Naive B cell (primary cell): ENCODE measurements around the gene UBE2O. TPM values are rescaled to one million over a fixed set of nuclear protein-coding genes. Genes with fewer than 3 reads are reported as not detected.

Experiments used
- ATAC-seq, 2 donors: fragments of 150-1000 bp; cut with Tn5 transposase; 2 replicates each; pipeline ENCODE4 v1.10.0; 2021; ENCODE audit warnings: low read depth in 2 of 2, mild to moderate bottlenecking in 2 of 2, moderate library complexity in 2 of 2
- DNase-seq: peaks from one replicate; pipeline ENCODE4 v3.0.0; 2022
- H3K27ac Mint-ChIP-seq, 6 donors: one replicate each; pipeline ENCODE4 v1.8.0; 2020 to 2022; ENCODE audit warnings: mild to moderate bottlenecking in 6 of 6, mixed read lengths in 6 of 6, moderate library complexity in 5 of 6, inconsistent platforms in 2 of 6
- H3K27me3 Mint-ChIP-seq, 3 donors: one replicate each; pipeline ENCODE4 v1.8.0; 2021 to 2022; ENCODE audit warnings: mixed read lengths in 3 of 3, mild to moderate bottlenecking in 1 of 3
- H3K36me3 Mint-ChIP-seq, 2 donors: one replicate each; pipeline ENCODE4 v1.8.0; 2020 to 2022; ENCODE audit warnings: mixed read lengths in 2 of 2, inconsistent platforms in 1 of 2, mild to moderate bottlenecking in 1 of 2
- H3K4me1 Mint-ChIP-seq, 3 donors: one replicate each; pipeline ENCODE4 v1.8.0; 2020 to 2022; ENCODE audit warnings: mixed read lengths in 3 of 3, inconsistent platforms in 1 of 3, mild to moderate bottlenecking in 1 of 3, moderate library complexity in 1 of 3
- H3K4me3 Mint-ChIP-seq, 8 donors: one replicate each; pipeline ENCODE4 v1.8.0; 2020 to 2022; ENCODE audit warnings: mild to moderate bottlenecking in 8 of 8, mixed read lengths in 8 of 8, moderate library complexity in 8 of 8, inconsistent platforms in 2 of 8
- H3K9me3 Mint-ChIP-seq, 7 donors: one replicate each; pipeline ENCODE4 v1.8.0; 2020 to 2022; ENCODE audit warnings: mixed read lengths in 7 of 7, mild to moderate bottlenecking in 5 of 7, inconsistent platforms in 2 of 7, moderate library complexity in 1 of 7
- polyA plus RNA-seq, 6 donors: library from polyadenylated mRNA; unstranded; fragments of 300-500 nt; fragmentation: Illumina TruSeq; gene quantifications; one replicate each; pipeline ENCODE4 v1.2.3, GENCODE V29; 2021; ENCODE audit warnings: low read depth in 6 of 6

UBE2O gene
- polyA plus RNA-seq, 6 donors from 2014 or later, result 11.0 to 26.0 (median 16.4) TPM

DNA sequence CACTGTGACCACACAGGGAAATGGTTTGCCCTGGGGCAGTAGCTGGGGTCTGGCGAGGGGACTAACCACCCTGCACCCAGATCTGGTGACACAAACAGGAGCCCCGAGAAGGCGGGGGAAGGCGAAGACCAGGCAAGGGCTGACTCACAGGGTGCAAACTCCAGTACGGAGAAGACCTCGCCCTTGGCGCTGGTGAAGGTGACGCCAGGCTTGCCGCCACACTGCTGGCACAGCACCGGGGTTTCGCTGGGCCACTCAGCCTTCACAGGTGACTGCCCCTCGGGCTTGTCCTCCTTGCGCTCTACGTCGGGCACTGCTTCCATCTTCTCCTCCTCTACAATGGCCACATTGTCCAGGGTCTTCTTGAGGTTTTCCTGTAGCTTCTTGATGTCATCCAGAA is 57.0 kb downstream of the UBE2O start:
- Mint-ChIP-seq H3K9me3 (no peaks in the 10 kb centered on the region), H3K27ac (no peak overlapping the region), H3K4me3 (no peak overlapping the region), H3K36me3 (peaks cover 24 to 34% of the 10 kb centered on the region in 2 donors), H3K27me3 (no peaks in the 10 kb centered on the region), H3K4me1 (peaks cover 4 to 12% (median 5%) of the 10 kb centered on the region in 3 donors)
- no peak for ATAC-seq
- DNase-seq, result no peak

DNA sequence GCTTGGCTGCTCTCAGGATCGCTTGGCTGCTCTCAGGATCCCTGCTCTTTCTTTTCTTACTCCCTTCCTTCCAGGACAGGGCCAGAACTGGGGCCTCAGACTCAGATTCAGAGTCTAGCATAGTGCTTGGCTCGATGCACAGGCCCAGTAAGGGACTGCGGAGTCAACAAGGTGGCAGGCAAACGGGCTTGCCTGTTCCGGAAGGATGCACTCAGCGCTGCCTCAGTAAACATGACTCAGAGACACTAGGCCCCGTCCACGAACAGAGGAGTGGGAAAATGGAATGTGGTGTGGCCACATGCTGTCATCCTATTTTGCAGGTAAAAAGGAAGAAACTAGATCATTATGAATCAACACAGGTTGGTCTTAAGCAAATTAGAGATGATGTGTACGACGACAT is 58.8 kb downstream of the UBE2O start:
- peak overlapping the region in 1 of 6 donors; percentile 92 for H3K27ac Mint-ChIP-seq
- no peaks in the 10 kb centered on the region for H3K27me3 Mint-ChIP-seq
- peaks cover 4 to 12% (median 5%) of the 10 kb centered on the region in 3 donors for H3K4me1 Mint-ChIP-seq
- H3K9me3 Mint-ChIP-seq, result no peaks in the 10 kb centered on the region
- peak overlapping the region in 1 of 8 donors; percentile 68 for H3K4me3 Mint-ChIP-seq
- peaks cover 12 to 22% of the 10 kb centered on the region in 2 donors for H3K36me3 Mint-ChIP-seq
- ATAC-seq, result no peak
- DNase-seq, result no peak

DNA sequence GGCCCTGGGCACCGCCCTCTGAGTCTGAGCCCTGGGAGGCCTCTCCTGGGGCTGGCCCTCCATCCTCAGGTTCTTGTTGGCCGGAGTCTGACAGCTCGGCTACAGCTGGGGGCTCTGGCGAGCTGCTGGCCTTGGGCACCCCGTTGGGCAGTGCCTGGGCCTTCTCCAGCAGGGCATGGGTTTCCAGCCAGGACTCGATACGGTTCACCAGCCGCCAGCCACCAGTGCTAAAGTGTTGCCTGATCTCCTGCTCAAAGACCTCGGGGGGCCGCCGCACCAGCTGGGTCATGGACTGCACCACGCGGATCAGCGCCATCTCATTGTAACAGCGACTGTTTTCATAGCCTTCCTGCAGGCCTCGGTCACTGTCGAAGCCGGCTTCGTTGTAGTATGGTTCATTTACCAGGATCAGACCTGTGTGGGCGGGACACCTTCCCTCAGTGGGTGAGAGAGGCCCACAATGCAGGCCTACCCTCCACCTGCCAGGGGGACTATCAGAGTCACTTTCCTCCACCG is 61.7 kb downstream of the UBE2O start:
- Mint-ChIP-seq H3K4me3 (no peak overlapping the region), H3K36me3 (peaks cover 8 to 15% of the 10 kb centered on the region in 2 donors), H3K27ac (peak overlapping the region in 1 of 6 donors; percentile 49), H3K9me3 (no peaks in the 10 kb centered on the region), H3K4me1 (peaks cover 0 to 5% (median 1%) of the 10 kb centered on the region in 3 donors), H3K27me3 (no peaks in the 10 kb centered on the region)
- no peak for DNase-seq
- ATAC-seq, result no peak

DNA sequence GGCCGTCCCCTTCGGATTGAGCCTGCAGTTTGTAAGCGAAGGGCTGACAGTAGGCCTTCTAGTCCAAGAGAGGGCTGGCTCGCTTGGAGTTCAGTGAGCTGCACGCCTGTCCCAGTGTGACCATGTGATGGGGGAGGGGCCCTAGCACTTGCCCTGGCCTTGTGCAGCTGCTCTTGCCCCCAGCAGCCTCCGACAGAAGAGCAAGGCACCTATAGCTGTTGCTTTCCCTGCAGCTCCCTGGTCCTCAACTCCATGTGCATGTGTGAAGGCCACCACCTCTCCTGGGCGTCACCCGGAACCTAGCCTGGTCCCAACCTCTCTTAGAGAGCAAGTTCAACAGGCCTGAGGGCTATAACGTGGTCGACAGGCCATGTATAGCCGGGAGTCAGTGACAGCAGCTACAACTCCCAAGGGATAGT is 62.9 kb downstream of the UBE2O start:
- H3K36me3 Mint-ChIP-seq, result peaks cover 8 to 13% of the 10 kb centered on the region in 2 donors
- no peaks in the 10 kb centered on the region for H3K27me3 Mint-ChIP-seq
- peak overlapping the region in 2 of 6 donors; percentile 22 to 69 for H3K27ac Mint-ChIP-seq
- DNase-seq, result no peak
- ATAC-seq, result no peak
- H3K4me1 Mint-ChIP-seq, result peaks cover 0 to 12% (median 6%) of the 10 kb centered on the region in 3 donors
- no peaks in the 10 kb centered on the region for H3K9me3 Mint-ChIP-seq
- no peak overlapping the region for H3K4me3 Mint-ChIP-seq

DNA sequence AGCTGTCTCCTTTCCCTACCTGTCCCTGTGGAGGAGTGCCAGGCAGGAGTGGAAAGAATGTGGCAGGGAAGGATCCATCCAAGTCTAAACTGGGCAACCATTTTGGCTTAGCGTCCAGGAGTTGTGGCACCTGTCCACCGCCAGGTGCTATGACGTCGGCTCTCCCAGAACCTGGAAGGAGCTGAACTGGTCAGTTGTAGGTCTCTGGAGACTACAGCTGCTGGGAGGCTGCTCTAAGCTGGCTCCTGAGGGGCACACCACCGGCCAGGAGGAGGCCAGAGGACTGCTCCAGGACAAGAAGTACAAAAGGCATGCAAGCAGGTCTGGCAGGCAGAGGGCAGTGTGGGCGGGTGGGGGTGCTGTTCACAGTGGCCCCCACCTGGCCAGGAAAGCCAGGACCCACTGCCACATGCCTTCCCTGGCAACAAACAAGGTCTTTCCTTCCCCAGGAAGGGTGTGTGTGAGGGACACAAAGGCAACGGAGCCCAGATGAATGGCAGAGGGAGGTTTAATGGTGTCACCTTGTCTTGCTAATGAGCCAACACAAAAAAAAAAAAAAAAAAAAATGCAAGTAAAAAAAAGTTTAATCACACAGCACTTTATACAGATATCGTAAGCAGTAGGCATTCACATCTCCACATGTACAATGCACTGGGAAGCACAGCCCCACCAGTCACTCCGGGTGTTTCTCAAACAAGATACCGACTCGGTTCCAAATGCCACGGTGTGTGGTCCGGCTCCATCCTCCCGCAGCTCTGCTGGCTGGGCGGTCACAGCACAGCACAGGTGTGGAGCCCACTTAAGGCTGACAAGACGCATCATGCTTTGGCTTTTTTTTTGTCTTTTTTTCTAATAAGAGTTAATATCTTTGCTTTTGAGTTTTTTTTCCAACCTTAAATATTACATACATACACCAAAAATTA is 63.7 kb downstream of the UBE2O start:
- ATAC-seq (no peak), DNase-seq (no peak)
- H3K27me3 Mint-ChIP-seq, result no peaks in the 10 kb centered on the region
- H3K4me3 Mint-ChIP-seq, result peak overlapping the region in 2 of 8 donors; percentile 3 to 38
- peaks cover 7 to 10% of the 10 kb centered on the region in 2 donors for H3K36me3 Mint-ChIP-seq
- peak overlapping the region in 2 of 6 donors; percentile 64 to 71 for H3K27ac Mint-ChIP-seq
- H3K4me1 Mint-ChIP-seq, result peaks cover 0 to 12% (median 6%) of the 10 kb centered on the region in 3 donors
- H3K9me3 Mint-ChIP-seq, result no peaks in the 10 kb centered on the region

DNA sequence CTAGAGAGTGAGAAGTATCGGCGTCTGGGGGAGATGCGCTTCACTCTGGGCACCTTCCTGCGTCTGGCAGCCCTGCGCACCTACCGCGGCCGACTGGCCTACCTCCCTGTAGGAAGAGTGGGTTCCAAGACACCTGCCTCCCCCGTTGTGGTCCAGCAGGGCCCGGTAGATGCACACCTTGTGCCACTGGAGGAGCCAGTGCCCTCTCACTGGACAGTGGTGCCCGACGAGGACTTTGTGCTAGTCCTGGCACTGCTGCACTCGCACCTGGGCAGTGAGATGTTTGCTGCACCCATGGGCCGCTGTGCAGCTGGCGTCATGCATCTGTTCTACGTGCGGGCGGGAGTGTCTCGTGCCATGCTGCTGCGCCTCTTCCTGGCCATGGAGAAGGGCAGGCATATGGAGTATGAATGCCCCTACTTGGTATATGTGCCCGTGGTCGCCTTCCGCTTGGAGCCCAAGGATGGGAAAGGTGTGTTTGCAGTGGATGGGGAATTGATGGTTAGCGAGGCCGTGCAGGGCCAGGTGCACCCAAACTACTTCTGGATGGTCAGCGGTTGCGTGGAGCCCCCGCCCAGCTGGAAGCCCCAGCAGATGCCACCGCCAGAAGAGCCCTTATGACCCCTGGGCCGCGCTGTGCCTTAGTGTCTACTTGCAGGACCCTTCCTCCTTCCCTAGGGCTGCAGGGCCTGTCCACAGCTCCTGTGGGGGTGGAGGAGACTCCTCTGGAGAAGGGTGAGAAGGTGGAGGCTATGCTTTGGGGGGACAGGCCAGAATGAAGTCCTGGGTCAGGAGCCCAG is 65.8 kb downstream of the UBE2O start:
- H3K27me3 Mint-ChIP-seq, result peaks cover 0 to 13% (median 7%) of the 10 kb centered on the region in 3 donors
- no peak overlapping the region for H3K27ac Mint-ChIP-seq
- H3K4me3 Mint-ChIP-seq, result peak overlapping the region in 5 of 8 donors; percentile 9 to 80 (median 55)

DNA sequence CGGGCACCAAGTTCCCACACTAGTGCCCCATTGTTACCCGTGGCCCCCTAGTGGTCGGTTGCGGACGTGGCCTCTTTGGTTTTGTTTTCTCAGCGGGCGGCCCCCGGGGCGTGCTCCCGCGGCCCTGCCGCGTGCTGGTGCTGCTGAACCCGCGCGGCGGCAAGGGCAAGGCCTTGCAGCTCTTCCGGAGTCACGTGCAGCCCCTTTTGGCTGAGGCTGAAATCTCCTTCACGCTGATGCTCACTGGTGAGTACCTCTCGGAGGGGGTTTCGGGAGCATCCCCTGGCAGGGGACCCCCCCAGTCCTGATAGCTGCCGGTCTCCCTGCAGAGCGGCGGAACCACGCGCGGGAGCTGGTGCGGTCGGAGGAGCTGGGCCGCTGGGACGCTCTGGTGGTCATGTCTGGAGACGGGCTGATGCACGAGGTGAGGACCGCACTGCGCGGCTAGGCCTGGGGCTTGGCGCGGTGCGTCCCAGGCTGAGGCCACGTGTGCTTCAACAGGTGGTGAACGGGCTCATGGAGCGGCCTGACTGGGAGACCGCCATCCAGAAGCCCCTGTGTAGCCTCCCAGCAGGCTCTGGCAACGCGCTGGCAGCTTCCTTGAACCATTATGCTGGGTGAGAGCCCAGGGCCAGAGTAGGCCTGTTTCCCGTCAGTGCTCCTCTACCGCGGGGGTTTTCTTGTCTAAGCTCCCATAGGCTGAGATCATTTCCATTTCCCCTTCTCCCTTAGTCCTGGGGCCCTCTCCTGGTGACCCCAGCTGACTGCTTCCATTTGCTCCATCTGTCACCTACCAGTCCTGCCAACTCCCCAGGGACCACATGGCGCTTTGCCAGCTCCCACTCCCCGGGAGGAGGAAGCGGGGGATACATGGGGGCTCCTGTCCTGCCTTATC is 66.8 kb downstream of the UBE2O start:
- Mint-ChIP-seq H3K4me3 (peak overlapping the region; percentile 66 to 96 (median 76)), H3K27ac (peak overlapping the region in 2 of 6 donors; percentile 7 to 53), H3K36me3 (no peaks in the 10 kb centered on the region)

More for the DNA sequence above, 65.8 kb downstream of the UBE2O start:
- no peak for ATAC-seq
- no peak for DNase-seq
- Mint-ChIP-seq H3K36me3 (no peaks in the 10 kb centered on the region), H3K4me1 (peaks cover 7 to 19% (median 11%) of the 10 kb centered on the region in 3 donors), H3K9me3 (no peaks in the 10 kb centered on the region)

DNA sequence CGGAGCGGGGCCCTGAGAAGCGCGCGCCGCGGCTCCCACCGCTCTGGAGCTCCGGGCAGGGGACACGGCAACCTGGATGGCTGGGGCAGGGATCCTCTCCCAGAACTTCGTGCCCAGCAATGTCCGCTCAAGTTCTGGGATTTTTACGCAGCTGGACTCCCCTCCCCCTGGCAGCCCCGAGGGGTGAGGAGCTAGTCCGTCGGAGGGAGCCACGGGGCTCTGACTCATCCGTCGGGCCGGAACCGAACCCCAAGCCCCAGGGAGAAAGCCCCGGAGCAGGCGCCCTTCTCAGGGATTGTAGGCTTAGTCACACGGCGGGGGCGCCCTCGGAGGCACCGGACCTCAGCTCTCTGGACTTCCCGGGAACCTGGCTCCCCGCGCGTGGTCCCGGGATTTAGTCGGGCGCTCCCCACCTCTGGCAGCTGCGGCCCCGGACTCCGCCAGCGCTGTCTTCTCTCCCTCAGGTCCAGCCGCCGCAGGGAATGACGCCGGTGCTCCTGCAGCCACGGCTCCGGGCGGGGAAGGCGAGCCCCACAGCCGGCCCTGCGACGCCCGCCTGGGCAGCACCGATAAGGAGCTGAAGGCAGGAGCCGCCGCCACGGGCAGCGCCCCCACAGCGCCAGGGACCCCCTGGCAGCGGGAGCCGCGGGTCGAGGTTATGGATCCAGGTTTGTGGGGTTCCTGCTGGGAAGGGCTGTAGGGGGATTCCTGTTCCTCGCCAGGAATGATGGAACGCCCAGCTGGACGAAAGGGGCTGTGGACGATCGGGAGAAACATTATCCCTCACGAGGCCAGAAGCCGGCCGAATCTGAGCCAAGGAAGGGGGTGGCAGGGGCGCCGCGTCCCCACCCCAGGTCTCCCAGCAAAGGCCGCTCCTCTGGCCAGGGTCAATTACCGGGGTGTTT is 67.7 kb downstream of the UBE2O start:
- H3K4me3 Mint-ChIP-seq, result peak overlapping the region; percentile 70 to 96 (median 77)
- DNase-seq, result no peak
- peaks cover 0 to 29% (median 7%) of the 10 kb centered on the region in 3 donors for H3K27me3 Mint-ChIP-seq
- no peak for ATAC-seq
- peak overlapping the region in 1 of 6 donors; percentile 7 for H3K27ac Mint-ChIP-seq
- H3K36me3 Mint-ChIP-seq, result no peaks in the 10 kb centered on the region
- no peaks in the 10 kb centered on the region for H3K9me3 Mint-ChIP-seq
- peaks cover 7 to 19% (median 11%) of the 10 kb centered on the region in 3 donors for H3K4me1 Mint-ChIP-seq

More for the DNA sequence above, 66.8 kb downstream of the UBE2O start:
- peaks cover 7 to 19% (median 11%) of the 10 kb centered on the region in 3 donors for H3K4me1 Mint-ChIP-seq
- peaks cover 0 to 22% (median 7%) of the 10 kb centered on the region in 3 donors for H3K27me3 Mint-ChIP-seq
- ATAC-seq, result peak; percentile 61 to 62
- DNase-seq, result peak; percentile 80
- H3K9me3 Mint-ChIP-seq, result no peaks in the 10 kb centered on the region

DNA sequence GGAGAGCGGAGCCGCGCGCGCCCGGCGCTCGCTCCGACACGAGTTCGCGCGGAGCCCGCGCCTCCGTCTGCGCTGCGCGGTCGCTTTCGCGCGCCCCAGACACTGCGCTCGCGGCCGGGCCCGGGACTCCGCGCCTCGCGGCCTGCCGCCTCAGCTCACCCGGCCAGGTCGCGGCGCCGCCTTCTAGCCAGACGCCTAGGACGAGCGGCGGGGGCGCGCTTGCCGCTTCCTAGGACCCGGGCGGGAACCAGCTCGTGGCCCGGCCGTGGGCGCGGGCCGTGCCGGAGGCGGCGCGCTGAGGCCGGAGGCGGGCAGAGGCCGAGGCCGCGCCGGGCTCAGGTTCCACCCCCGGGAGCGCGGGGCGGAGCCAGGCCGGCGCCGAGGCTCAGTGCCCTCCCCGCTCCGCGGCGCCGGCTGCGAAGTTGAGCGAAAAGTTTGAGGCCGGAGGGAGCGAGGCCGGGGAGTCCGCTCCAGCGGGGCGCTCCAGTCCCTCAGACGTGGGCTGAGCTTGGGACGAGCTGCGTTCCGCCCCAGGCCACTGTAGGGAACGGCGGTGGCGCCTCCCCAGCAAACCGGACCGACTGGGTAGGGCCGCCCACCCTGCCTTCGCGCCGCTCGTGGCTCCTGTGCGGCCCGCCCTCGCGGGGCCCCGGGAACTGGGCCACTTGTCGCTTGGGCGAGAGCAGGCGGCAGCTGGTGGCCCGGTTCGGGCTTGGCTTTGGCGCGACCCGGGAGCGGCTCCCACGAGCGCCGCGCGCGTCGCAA is 68.5 kb downstream of the UBE2O start, which contains the start of gene SPHK1:
Gene SPHK1, plus strand, starts transcription at position 388 of the 765 bp plus-strand sequence. CDS start 1,036 bp downstream, outside the sequence.
- peaks cover 4 to 29% (median 7%) of the 10 kb centered on the region in 3 donors for H3K27me3 Mint-ChIP-seq
- H3K27ac Mint-ChIP-seq, result peak within 1 kb of the TSS in 3 of 6 donors; percentile 74 to 83 (median 76)
- H3K36me3 Mint-ChIP-seq, result no peaks in the 10 kb centered on the region
- H3K4me1 Mint-ChIP-seq, result peaks cover 7 to 19% (median 11%) of the 10 kb centered on the region in 3 donors
- H3K4me3 Mint-ChIP-seq, result peak within 1 kb of the TSS; percentile 85 to 96 (median 92)
- DNase-seq, result peak; percentile 56
- no peaks in the 10 kb centered on the region for H3K9me3 Mint-ChIP-seq
- peak; percentile 60 to 61 for ATAC-seq

DNA sequence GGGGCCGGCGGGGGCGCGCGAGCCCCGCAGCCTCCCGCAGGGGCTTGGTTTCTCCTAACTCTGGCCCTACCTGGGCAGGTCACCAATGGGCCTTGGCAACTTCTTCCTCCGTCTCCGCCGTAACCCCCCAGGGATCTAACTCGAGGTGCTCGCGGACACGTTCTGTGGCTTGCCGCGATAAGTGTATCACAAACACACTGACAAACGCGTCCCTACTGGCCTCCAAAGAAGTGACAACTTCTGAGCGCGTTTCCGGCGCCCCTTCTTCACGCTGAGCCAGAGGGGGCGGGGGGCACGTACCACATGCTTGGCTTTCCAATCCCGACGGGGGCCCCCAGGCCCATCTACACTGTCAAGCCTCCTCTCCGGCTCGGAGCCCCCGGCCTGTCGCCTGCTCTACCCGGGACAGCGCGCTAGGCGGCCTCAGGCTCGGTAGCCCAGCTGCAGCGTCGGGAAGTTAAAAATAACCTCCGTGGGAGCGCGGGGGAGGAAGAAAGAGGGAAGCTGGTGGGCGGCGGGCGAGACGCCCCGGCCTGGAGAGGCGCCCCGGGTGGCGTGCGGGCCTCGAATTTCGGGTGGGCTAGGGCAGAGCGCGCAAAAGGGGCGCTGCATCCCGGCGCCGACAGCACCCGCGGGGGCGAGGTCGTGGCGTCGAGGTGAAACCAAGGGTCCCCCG is 69.3 kb downstream of the UBE2O start:
- ATAC-seq, result peak; percentile 44 to 49

More for the DNA sequence above, 69.3 kb downstream of the UBE2O start:
- Mint-ChIP-seq H3K27ac (peak overlapping the region in 3 of 6 donors; percentile 74 to 83 (median 76)), H3K4me3 (peak overlapping the region; percentile 85 to 96 (median 92)), H3K36me3 (no peaks in the 10 kb centered on the region), H3K27me3 (peaks cover 4 to 32% (median 7%) of the 10 kb centered on the region in 3 donors), H3K4me1 (peaks cover 7 to 19% (median 11%) of the 10 kb centered on the region in 3 donors), H3K9me3 (no peaks in the 10 kb centered on the region)
- DNase-seq, result peak; percentile 42
